B cell (primary cell): ENCODE measurements around the gene SLC16A1.

ENCODE experiments used
- EZH2 ChIP-seq: IDR thresholded peaks from 2 replicates; pipeline ENCODE4 v1.6.1; 2012; ENCODE audit warnings: borderline replicate concordance, low read depth, mild to moderate bottlenecking, moderate library complexity, low read length; ENCODE audit not compliant: insufficient read depth, poor library complexity, severe bottlenecking
- TF ChIP-seq, protein P1 (sequence below): fragments of 200-600 bp; IDR thresholded peaks from one replicate; pipeline ENCODE4 v1.8.0; 2022; ENCODE audit warnings: antibody characterized with exemption, mild to moderate bottlenecking

- TF ChIP-seq EZH2 = no peak
- TF ChIP-seq, protein P1, sequence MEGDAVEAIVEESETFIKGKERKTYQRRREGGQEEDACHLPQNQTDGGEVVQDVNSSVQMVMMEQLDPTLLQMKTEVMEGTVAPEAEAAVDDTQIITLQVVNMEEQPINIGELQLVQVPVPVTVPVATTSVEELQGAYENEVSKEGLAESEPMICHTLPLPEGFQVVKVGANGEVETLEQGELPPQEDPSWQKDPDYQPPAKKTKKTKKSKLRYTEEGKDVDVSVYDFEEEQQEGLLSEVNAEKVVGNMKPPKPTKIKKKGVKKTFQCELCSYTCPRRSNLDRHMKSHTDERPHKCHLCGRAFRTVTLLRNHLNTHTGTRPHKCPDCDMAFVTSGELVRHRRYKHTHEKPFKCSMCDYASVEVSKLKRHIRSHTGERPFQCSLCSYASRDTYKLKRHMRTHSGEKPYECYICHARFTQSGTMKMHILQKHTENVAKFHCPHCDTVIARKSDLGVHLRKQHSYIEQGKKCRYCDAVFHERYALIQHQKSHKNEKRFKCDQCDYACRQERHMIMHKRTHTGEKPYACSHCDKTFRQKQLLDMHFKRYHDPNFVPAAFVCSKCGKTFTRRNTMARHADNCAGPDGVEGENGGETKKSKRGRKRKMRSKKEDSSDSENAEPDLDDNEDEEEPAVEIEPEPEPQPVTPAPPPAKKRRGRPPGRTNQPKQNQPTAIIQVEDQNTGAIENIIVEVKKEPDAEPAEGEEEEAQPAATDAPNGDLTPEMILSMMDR = no peak
Measured at GRCh38 chr1:112946683-112947082, 9.3 kb downstream of the SLC16A1 start.
